Breast epithelium (tissue), 4 donors: ENCODE measurements around the gene ARHGAP15. TPM values are rescaled to one million over a fixed set of nuclear protein-coding genes. Genes with fewer than 3 reads are reported as not detected.

ENCODE experiments used
- DNase-seq, 2 donors: peaks; one replicate each; pipeline ENCODE4 v3.0.0-alpha.2; 2019; ENCODE audit warnings: low spot score in 2 of 2
- H3K27ac ChIP-seq, 2 donors: fragments of 200-600 bp; sonication (generic) in 1 of 2; one replicate each; pipeline ENCODE4 v1.5.1; 2016 to 2019; ENCODE audit warnings: mild to moderate bottlenecking in 1 of 2
- H3K27me3 ChIP-seq, 2 donors: fragments of 200-600 bp; sonication (generic) in 1 of 2; one replicate each; pipeline versions ENCODE4 v1.5.1 to v1.6.0; 2017 to 2019; ENCODE audit warnings: control low read depth in 1 of 2, mild to moderate bottlenecking in 1 of 2
- H3K36me3 ChIP-seq: fragments of 200-600 bp; one replicate; pipeline ENCODE4 v1.5.1; 2019
- H3K4me1 ChIP-seq, 2 donors: fragments of 200-600 bp; sonication (generic); one replicate each; pipeline ENCODE4 v1.5.1; 2016 to 2019; ENCODE audit warnings: control low read depth in 1 of 2
- H3K4me3 ChIP-seq, 3 donors: fragments of 200-600 bp; sonication (generic); 1 replicate in 2 of 3; 2 replicates in 1 of 3; pipeline ENCODE4 v1.5.1; 2016 to 2019; ENCODE audit warnings: mild to moderate bottlenecking in 3 of 3, moderate library complexity in 2 of 3
- H3K9me3 ChIP-seq, 2 donors: fragments of 200-600 bp; sonication (generic) in 1 of 2; one replicate each; pipeline ENCODE4 v1.5.1; 2016 to 2019; ENCODE audit warnings: control low read depth in 1 of 2
- CTCF ChIP-seq, 3 donors: fragments of 450-650 bp; IDR thresholded peaks; one replicate each; pipeline ENCODE4 v1.5.1; 2016 to 2017; ENCODE audit warnings: antibody characterized with exemption in 3 of 3, mild to moderate bottlenecking in 3 of 3, moderate library complexity in 3 of 3
- POLR2A ChIP-seq: fragments of 450-650 bp; IDR thresholded peaks from one replicate; pipeline ENCODE4 v1.6.1; 2016; ENCODE audit warnings: antibody characterized with exemption, mild to moderate bottlenecking, moderate library complexity
- POLR2AphosphoS5 ChIP-seq, 3 donors: sonication (generic); formaldehyde crosslinking; IDR thresholded peaks; one replicate each; pipeline ENCODE4 v1.6.1; 2017; ENCODE audit warnings: antibody characterized with exemption in 3 of 3
- intact Hi-C: fragments of 100-400 bp; cut with DNase I; formaldehyde crosslinking; loops from one replicate; pipeline ENCODE4 v1.15.1; 2023; ENCODE audit warnings: low total_unique reads
- total RNA-seq, 3 donors: library from RNA; depleted of rRNA; stranded (reverse); fragments of >200 nt; gene quantifications; one replicate each; pipeline ENCODE4 v1.1.0, GENCODE V29; 2016

Gene ARHGAP15
- total RNA-seq, 3 donors from 2014 or later: 8.9 to 13.4 (median 10.7) TPM

GRCh38 chr2:143431316-143431715, 302.1 kb downstream of the ARHGAP15 start:
- TF ChIP-seq POLR2A: no peak
- TF ChIP-seq POLR2AphosphoS5 (IDR thresholded peaks at IDR 0.05): no peak
- no peak for TF ChIP-seq CTCF (IDR thresholded peaks at IDR 0.05)
- no peak for DNase-seq
- intact Hi-C loops: no loop called here
- Histone ChIP-seq H3K4me1 (no peaks in the 10 kb centered on the region), H3K9me3 (no peaks in the 10 kb centered on the region), H3K27ac (no peak overlapping the region), H3K27me3 (no peaks in the 10 kb centered on the region), H3K4me3 (no peak overlapping the region), H3K36me3 (peaks cover 4% of the 10 kb centered on the region)

GRCh38 chr2:143433251-143433650, 304.0 kb downstream of the ARHGAP15 start:
- Histone ChIP-seq H3K9me3 (no peaks in the 10 kb centered on the region), H3K27me3 (no peaks in the 10 kb centered on the region), H3K36me3 (peaks cover 4% of the 10 kb centered on the region), H3K27ac (no peak overlapping the region), H3K4me3 (no peak overlapping the region), H3K4me1 (no peaks in the 10 kb centered on the region)
- intact Hi-C loops: no loop called here
- TF ChIP-seq POLR2A (no peak), CTCF (IDR thresholded peaks at IDR 0.05) (no peak), POLR2AphosphoS5 (IDR thresholded peaks at IDR 0.05) (no peak)
- no peak for DNase-seq

- H3K27me3 ChIP-seq: no peaks in the 10 kb centered on the region
- H3K4me1 ChIP-seq: no peaks in the 10 kb centered on the region
- H3K9me3 ChIP-seq: no peaks in the 10 kb centered on the region
- no peak overlapping the region for H3K27ac ChIP-seq
- H3K36me3 ChIP-seq: peaks cover 3% of the 10 kb centered on the region
- no peak overlapping the region for H3K4me3 ChIP-seq
- TF ChIP-seq POLR2AphosphoS5 (IDR thresholded peaks at IDR 0.05): no peak
- no peak for TF ChIP-seq CTCF (IDR thresholded peaks at IDR 0.05)
- TF ChIP-seq POLR2A: no peak
- intact Hi-C loops: no loop called here
- no peak for DNase-seq
These were observed 304.6 kb downstream of the ARHGAP15 start for GRCh38 chr2:143433840-143434239.

- no peak for TF ChIP-seq CTCF (IDR thresholded peaks at IDR 0.05)
- no peak for TF ChIP-seq POLR2A
- TF ChIP-seq POLR2AphosphoS5 (IDR thresholded peaks at IDR 0.05): no peak
- no peak for DNase-seq
- Histone ChIP-seq H3K4me1 (no peaks in the 10 kb centered on the region), H3K27ac (no peak overlapping the region), H3K4me3 (no peak overlapping the region), H3K9me3 (no peaks in the 10 kb centered on the region), H3K27me3 (no peaks in the 10 kb centered on the region), H3K36me3 (no peaks in the 10 kb centered on the region)
- intact Hi-C loops: no loop called here
These were observed 305.2 kb downstream of the ARHGAP15 start for GRCh38 chr2:143434445-143434844.

GRCh38 chr2:143435131-143435530, 305.9 kb downstream of the ARHGAP15 start:
- intact Hi-C loops: no loop called here
- Histone ChIP-seq H3K27me3 (no peaks in the 10 kb centered on the region), H3K27ac (no peak overlapping the region), H3K36me3 (no peaks in the 10 kb centered on the region), H3K4me3 (no peak overlapping the region), H3K9me3 (no peaks in the 10 kb centered on the region), H3K4me1 (no peaks in the 10 kb centered on the region)
- TF ChIP-seq POLR2AphosphoS5 (IDR thresholded peaks at IDR 0.05) (no peak), CTCF (IDR thresholded peaks at IDR 0.05) (no peak), POLR2A (no peak)
- no peak for DNase-seq
